NT2/D1 (cell line): ENCODE data around the gene PPP2CA.
A peak's percentile ranks its signal among the peaks of the same experiment; 100 is the strongest.

ENCODE experiments used
- DNase-seq: peaks from one replicate; pipeline ENCODE4 v3.0.0-alpha.2; 2011; ENCODE audit warnings: low read depth, low spot score
- H3K27me3 ChIP-seq: 2 replicates; pipeline ENCODE4 v1.6.0; 2011; ENCODE audit warnings: mild to moderate bottlenecking; ENCODE audit not compliant: insufficient read length, insufficient read depth
- H3K36me3 ChIP-seq: 2 replicates; pipeline ENCODE4 v1.6.1; 2011; ENCODE audit warnings: mild to moderate bottlenecking, low read length, mixed read lengths; ENCODE audit not compliant: insufficient read depth, insufficient read length
- H3K4me1 ChIP-seq: 2 replicates; pipeline ENCODE4 v1.5.1; 2011; ENCODE audit not compliant: insufficient read depth, insufficient read length
- H3K4me3 ChIP-seq: 2 replicates; pipeline ENCODE4 v1.5.1; 2011; ENCODE audit warnings: low read depth; ENCODE audit not compliant: insufficient read length
- H3K9ac ChIP-seq: 2 replicates; pipeline ENCODE4 v1.6.0; 2011; ENCODE audit warnings: low read depth; ENCODE audit not compliant: insufficient read length
- H3K9me3 ChIP-seq: 2 replicates; pipeline ENCODE4 v1.5.1; 2011; ENCODE audit warnings: mild to moderate bottlenecking, low read length; ENCODE audit not compliant: insufficient read depth
- SUZ12 ChIP-seq: IDR thresholded peaks from 2 replicates; pipeline ENCODE4 v1.6.1; 2011; ENCODE audit not compliant: insufficient read length, insufficient read depth; ENCODE audit errors: extremely low read depth
- YY1 ChIP-seq: IDR thresholded peaks from 2 replicates; pipeline ENCODE4 v1.6.1; 2011; ENCODE audit not compliant: insufficient read length, insufficient read depth
- ZNF274 ChIP-seq: IDR thresholded peaks from 2 replicates; pipeline ENCODE4 v1.6.1; 2011; ENCODE audit warnings: mild to moderate bottlenecking, low read depth, low read length

PPP2CA gene

GRCh38 chr5:134204575-134204974 lies 21.3 kb downstream of the PPP2CA start:
- H3K4me1 ChIP-seq, result peaks cover 2% of the 10 kb centered on the region
- H3K36me3 ChIP-seq, result peaks cover 56% of the 10 kb centered on the region
- H3K27me3 ChIP-seq, result no peaks in the 10 kb centered on the region
- H3K4me3 ChIP-seq, result no peak overlapping the region
- no peaks in the 10 kb centered on the region for H3K9me3 ChIP-seq
- DNase-seq, result no peak
- H3K9ac ChIP-seq, result no peak overlapping the region
- TF ChIP-seq SUZ12 (no peak), ZNF274 (no peak), YY1 (no peak)

GRCh38 chr5:134203630-134204029 lies 22.2 kb downstream of the PPP2CA start:
- no peak overlapping the region for H3K4me3 ChIP-seq
- DNase-seq, result no peak
- no peaks in the 10 kb centered on the region for H3K9me3 ChIP-seq
- TF ChIP-seq SUZ12 (no peak), ZNF274 (no peak), YY1 (no peak)
- no peak overlapping the region for H3K9ac ChIP-seq
- H3K36me3 ChIP-seq, result peaks cover 65% of the 10 kb centered on the region
- peaks cover 2% of the 10 kb centered on the region for H3K4me1 ChIP-seq
- no peaks in the 10 kb centered on the region for H3K27me3 ChIP-seq

GRCh38 chr5:134195666-134196065 lies 30.2 kb downstream of the PPP2CA start:
- H3K9me3 ChIP-seq, result no peaks in the 10 kb centered on the region
- peaks cover 44% of the 10 kb centered on the region for H3K36me3 ChIP-seq
- no peaks in the 10 kb centered on the region for H3K4me1 ChIP-seq
- no peak for TF ChIP-seq YY1
- no peak for TF ChIP-seq ZNF274
- no peak for TF ChIP-seq SUZ12
- H3K9ac ChIP-seq, result no peak overlapping the region
- no peak for DNase-seq
- no peak overlapping the region for H3K4me3 ChIP-seq
- no peaks in the 10 kb centered on the region for H3K27me3 ChIP-seq

- Histone ChIP-seq H3K4me3 (no peak overlapping the region), H3K27me3 (no peaks in the 10 kb centered on the region), H3K9ac (no peak overlapping the region), H3K9me3 (no peaks in the 10 kb centered on the region), H3K36me3 (no peaks in the 10 kb centered on the region), H3K4me1 (peaks cover 2% of the 10 kb centered on the region)
- TF ChIP-seq SUZ12 (no peak), ZNF274 (no peak), YY1 (no peak)
- no peak for DNase-seq
These were observed 36.8 kb downstream of the PPP2CA start for GRCh38 chr5:134189031-134189430.

GRCh38 chr5:134188092-134188491 lies 37.8 kb downstream of the PPP2CA start:
- no peaks in the 10 kb centered on the region for H3K27me3 ChIP-seq
- TF ChIP-seq SUZ12, result no peak
- TF ChIP-seq ZNF274, result no peak
- no peak for TF ChIP-seq YY1
- no peak for DNase-seq
- H3K4me1 ChIP-seq, result peaks cover 2% of the 10 kb centered on the region
- no peaks in the 10 kb centered on the region for H3K36me3 ChIP-seq
- no peak overlapping the region for H3K9ac ChIP-seq
- no peak overlapping the region for H3K4me3 ChIP-seq
- no peaks in the 10 kb centered on the region for H3K9me3 ChIP-seq

GRCh38 chr5:134184155-134185135 lies 41.4 kb downstream of the PPP2CA start:
- DNase-seq, result peak; percentile 20
- no peaks in the 10 kb centered on the region for H3K36me3 ChIP-seq
- no peak overlapping the region for H3K4me3 ChIP-seq
- H3K4me1 ChIP-seq, result peaks cover 2% of the 10 kb centered on the region
- no peaks in the 10 kb centered on the region for H3K9me3 ChIP-seq
- no peaks in the 10 kb centered on the region for H3K27me3 ChIP-seq
- no peak for TF ChIP-seq YY1
- no peak for TF ChIP-seq SUZ12
- no peak overlapping the region for H3K9ac ChIP-seq

- H3K36me3 ChIP-seq, result no peaks in the 10 kb centered on the region
- H3K27me3 ChIP-seq, result no peaks in the 10 kb centered on the region
- no peak for TF ChIP-seq ZNF274
- no peak for TF ChIP-seq YY1
- TF ChIP-seq SUZ12, result no peak
- H3K4me3 ChIP-seq, result no peak overlapping the region
- no peaks in the 10 kb centered on the region for H3K9me3 ChIP-seq
- peaks cover 2% of the 10 kb centered on the region for H3K4me1 ChIP-seq
- H3K9ac ChIP-seq, result no peak overlapping the region
- DNase-seq, result no peak
These were observed 42.4 kb downstream of the PPP2CA start for GRCh38 chr5:134183481-134183880.
